GM18519 (cell line): ENCODE results near the gene SNX10.

Source experiments
- ATAC-seq: cut with Tn5 transposase; IDR thresholded peaks from one replicate; pipeline ENCODE4 v1.9.1; 2021; ENCODE audit warnings: mild to moderate bottlenecking, moderate library complexity; ENCODE audit not compliant: unreplicated experiment, low FRiP score

Gene SNX10

DNA sequence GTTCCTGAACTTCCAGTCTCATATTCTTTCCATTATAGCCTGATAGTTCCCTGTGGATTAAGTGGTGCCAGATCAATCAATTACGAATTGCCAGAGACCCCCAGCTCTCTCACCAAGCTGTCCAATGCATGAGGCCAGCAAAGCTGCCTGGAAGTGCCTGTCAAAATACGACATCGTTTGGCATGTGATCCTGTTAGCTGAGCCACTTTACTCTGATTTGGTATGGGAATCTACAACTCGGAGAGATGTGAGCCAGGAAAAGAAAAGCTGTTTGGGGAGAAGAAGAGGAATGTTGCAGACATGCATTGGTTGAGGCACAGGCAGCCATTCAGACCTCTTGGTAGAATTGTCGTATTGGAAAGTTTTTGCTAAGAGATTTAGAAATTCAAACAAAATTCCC, 3.9 kb downstream of the SNX10 start:
- ATAC-seq, result no peak

DNA sequence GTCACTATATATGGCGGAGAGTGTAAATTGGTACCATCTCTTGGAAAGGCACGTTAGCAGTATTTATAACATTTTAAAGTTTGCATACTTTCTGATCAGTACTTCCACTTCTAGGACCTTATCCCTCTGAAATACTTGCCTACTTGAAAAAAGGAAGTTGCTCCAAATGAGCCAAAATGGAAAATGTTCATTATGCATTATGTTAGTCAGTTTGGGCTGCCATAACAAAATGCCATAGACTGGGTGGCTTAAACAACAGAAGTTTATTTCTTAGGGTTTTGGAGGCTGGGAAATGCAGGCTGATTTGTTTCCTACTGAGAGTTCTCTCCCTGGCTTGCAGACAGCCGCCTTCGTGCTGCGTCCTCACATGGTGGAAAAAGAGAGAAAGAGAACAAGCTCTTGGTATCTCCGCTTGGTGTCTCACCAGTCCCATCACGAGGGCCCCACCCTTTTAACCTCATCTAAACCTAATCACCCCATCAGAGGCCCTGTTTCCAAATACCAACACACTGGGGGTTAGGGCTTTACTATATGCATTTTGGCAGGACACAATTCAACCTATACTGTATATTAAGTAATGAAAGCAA, 6.9 kb downstream of the SNX10 start:
- ATAC-seq, result no peak

DNA sequence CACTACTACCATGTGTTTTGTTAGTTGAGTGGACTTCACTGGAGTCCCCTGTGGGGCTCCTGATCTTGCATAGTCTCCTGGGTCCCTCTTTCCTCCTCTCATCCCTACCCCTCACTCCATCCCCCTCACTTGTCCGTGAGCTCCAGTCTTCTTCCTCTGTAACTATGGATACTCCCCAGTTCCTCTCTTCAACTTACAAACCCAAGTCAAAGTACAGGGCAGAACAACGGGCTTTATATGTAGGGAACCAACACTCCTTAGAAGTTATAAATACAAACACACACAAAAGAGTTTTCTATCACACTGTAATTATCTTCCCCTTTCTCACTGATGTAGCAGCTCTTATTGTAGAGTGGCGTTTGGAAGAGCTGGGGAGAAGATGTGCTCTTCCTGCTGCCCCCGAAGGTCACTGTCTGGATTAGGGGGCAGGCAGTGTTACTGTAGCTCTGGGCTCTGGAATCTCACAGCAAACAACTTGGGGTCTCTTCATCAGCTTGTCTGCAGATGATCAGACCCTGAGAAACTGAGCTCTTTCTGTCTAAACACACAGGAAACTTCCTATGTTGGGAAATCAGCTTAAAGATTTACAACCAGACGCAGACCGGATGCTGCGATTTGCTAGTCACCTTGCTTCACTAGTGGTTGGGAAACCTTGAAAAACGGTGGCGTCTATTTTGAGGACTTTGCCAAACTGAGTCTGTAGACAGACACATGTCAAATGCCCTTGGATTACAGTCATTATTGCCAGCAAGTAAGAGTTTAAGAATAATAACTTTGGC, 13.6 kb downstream of the SNX10 start:
- ATAC-seq, result no peak

DNA sequence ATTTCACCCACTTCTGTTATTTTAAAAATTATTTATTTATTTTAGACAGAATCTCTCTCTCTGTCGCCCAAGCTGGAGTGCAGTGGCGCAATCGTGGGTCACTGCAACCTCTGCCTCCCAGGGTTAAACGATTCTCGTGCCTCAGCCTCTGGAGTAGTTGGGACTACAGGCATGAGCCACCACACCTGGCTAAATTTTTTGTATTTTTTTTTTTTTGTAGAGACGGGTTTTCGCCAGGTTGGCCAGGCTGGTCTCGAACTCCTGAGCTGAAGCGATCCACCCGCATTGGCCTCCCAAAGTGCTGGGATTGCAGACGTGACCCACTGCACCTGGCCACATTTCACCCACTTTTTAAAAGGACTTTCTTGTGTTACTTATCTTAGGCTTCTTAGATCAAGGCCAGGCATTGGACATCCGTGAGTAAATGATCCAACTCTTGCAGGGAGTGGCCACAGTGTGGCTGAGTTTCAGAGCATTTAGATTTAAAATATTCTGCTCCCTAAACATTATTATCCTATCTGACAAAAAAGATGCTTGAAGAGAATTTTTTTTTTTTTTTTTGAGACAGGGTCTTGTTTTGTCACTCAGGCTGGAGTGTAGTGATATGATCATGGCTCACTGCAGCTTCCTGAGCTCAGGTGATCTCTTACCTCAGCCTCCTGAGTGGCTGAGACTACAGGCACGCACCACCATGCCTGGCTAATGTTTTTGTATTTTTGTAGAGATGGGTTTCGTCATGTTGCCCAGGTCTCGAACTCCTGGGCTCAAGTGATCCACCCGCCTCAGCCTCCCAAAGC, 14.4 kb downstream of the SNX10 start:
- no peak for ATAC-seq

DNA sequence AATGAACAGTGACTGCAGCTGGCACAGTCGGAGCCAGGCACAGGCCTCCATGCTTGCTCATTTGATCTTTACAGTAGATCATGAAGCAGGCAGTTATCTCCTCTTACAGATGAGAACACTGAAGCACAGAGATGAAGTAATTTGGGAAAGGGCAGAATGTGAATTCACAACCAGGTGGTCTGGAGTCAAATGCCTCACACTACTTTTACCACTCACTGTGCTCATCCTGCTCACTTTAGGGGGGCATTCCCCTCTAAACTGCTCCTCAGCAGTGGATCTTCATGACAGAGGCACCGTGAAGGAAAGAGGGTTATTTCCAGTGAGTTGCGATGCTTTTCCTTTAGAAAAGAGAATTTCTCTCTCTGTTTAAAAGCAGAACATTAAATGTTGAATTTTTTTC, 15.1 kb downstream of the SNX10 start:
- no peak for ATAC-seq

DNA sequence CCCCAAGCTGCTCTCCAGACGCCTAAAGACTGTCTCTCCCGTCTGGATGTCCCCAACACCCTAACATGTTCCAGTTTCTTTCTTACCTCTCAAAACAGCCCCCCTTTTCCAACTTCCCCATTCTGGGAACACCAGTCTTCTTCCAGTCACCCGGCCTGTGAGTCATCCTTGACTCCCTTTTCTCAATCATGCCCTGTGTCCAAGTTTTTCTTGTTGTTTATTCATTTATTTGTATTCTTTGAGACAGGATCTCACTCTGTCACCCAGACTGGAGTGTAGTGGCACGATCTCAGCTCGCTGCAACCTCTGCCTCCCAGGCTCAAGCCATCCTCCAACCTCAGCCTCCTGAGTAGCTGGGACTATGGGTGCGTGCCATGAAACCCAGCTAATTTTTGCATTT, 15.6 kb downstream of the SNX10 start:
- ATAC-seq, result no peak

DNA sequence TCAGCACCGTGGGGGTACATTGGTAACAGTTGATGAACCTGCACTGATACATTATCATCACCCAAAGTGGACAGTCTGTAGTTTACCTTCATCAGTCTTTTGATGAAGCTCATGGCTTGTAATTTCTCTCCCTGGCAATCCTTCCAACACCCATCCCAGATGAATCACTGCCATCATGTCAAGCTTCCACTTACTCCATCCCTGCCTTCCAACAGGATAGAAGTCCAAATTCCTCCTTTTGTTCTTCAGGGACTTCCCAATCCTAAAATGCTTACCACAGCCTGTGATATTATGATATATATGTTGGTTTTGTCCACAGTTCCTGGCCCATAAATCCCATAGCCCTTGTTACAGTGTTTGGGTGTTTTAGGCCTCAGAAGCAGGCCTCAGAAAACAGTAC, 16.1 kb downstream of the SNX10 start:
- no peak for ATAC-seq

DNA sequence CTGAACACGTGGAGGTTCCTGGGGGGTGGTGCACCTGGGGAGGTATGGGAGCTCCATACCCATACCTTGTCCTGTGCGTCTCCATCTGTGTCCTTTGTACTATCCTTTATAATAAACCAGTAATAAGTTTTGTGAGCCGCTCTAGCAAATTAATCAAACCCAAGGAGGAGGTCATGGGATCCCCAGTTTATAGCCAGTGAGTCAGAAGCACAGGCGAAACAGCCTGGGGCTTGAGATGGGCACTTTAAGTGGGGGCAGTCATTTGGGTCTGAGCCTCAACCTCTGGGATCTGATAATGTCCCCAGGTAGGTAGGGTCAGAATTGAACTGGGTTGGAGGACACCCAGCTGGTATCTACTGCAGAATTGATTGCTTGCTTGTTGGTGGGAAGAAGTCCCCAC, 16.9 kb downstream of the SNX10 start:
- no peak for ATAC-seq

DNA sequence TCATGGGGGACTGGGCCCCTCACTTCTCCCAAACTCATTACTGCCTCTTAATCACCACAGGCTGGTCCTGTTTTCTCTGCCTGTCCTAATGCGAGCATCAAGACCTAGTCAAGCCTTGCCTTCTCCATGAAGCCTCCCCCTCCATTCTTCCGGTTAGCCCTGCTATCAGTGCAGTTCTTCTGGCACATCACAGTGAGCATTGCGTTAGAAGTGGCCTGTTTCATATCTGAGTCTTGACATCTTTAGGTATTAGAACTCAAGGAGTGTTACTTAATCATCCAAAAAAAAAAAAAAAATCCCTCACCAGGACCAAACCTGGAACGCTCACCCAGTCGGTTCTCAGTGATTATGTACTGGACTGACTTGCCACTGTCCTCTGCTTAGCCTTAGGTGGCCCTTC, 17.4 kb downstream of the SNX10 start:
- ATAC-seq, result no peak

DNA sequence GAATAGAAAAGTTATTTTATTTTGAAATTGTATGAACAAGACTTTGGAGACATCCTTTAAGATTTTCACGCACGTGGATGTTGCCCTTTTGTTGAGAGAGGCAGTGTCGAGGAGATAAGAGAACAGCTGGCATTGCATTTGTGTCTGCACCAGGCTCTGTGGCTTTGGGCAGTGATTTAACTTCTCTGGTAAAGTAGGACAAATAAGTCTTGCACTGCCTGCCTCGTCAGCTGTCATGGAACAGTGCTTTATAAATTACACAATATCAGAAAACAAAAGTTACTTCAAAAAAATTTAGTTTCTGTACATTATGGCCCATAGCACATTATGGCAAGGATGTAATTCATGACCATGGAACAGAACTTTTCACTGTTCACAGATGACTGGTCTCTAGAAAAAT, 20.1 kb downstream of the SNX10 start:
- no peak for ATAC-seq

DNA sequence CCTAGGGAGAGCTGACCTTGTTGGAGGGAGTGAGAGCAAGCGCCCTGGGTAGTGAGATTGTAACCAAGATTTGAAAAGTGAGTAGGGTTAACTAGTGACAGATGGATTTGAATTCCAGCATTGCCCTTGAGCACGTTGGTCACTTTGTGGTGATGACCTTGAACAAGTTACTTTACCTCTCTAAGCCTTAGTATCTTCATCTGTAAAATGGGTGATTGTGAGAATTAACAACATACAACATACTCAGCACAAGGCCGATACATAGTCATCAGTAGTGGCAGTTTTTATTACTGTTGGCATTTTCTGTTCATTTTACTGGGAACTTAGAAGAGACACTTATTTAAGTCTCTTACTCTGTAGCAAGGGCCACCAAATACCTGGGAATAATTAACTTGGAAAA, 25.5 kb downstream of the SNX10 start:
- ATAC-seq, result no peak

DNA sequence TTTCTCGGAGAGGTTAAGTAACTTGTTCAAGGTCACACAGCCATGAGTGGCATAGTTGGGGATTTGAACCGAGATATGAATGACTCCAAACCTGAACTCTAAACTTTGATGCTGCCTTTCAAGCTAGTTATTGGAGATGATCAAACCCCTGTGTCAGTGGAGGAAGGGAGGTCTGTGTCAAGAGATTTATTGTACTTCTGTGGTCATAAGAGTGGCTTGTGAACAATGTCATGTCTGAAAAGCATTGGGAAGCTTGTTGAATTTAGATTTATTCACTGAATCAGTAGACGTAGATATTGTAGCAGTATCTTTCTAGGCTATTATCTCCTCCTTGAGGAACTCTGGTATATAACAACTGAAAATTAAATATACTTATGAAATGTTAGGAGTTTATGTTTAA, 27.3 kb downstream of the SNX10 start:
- ATAC-seq, result no peak

DNA sequence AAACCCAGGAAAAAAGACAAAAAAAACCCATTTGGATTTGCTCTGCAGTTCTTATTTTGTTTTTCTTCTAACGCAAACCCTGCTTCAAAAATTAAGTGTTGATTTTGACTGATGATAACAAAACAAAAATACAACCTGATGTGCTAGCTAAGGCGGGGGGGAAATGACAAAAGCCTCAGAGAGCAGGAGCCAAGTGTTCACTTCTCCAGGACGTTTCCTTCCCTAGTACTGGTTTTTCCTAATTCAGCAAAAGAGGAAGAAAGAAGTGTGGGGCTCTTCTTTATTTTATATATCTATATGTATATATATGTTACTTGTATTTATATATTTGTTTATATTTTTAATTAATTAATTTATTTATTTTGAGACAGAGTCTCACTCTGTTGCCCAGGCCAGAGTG, 28.0 kb downstream of the SNX10 start:
- ATAC-seq, result no peak

DNA sequence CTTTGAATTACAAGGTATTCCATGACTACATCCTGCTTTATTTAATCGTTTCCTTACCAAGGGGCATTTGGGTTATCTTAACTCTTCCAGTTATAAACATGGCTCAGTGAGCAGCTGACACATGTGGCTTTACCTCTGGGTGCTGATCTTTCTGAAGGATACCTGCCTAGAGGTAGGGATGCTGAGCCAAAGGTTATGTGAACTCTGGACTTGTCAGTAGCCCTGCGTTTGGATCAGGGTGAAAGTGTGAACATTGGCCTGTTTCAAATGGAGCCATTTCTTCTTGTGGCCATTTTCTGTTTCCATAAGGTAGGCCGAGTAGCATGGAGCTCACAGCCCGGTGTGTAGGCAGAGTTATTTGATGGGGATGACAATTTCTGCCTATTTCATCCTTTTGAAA, 29.2 kb downstream of the SNX10 start:
- no peak for ATAC-seq

DNA sequence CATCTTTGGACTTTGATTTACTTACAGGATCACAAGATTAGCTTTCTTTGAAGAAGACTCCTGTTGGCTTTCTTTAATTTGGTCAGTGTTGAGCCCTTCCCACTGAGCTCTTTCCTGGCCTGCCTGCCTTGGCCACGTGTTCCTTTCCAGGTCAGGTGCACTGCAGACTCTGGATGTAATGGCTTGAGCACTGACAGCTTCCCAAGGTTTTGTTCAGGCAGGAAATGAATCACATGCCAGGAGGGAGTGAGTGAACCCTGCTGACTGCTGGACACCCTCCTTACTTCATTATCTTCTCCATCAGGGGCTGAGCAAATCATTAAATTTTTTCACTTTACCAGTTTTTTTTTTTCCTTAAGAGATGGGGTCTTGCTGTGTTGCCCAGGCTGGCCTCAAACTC, 29.8 kb downstream of the SNX10 start:
- no peak for ATAC-seq

DNA sequence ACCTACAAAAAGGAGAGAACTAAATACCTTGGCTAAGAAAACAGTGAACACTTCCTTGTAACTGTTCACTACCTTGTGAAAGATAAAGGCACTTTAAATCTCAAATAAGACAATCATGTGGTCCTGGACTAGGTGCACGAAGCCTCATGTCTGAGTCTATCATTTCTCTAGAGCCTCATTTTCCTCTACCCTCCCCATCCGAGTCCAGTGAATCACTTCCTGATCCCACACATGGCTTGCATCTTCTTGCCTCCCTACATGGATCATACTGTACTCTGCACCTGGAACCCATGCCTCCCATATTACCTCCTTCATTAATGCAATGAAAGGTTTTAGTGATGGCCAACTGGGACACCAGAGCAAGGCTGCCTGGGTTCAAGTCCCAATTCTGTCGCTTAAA, 34.5 kb downstream of the SNX10 start:
- no peak for ATAC-seq

DNA sequence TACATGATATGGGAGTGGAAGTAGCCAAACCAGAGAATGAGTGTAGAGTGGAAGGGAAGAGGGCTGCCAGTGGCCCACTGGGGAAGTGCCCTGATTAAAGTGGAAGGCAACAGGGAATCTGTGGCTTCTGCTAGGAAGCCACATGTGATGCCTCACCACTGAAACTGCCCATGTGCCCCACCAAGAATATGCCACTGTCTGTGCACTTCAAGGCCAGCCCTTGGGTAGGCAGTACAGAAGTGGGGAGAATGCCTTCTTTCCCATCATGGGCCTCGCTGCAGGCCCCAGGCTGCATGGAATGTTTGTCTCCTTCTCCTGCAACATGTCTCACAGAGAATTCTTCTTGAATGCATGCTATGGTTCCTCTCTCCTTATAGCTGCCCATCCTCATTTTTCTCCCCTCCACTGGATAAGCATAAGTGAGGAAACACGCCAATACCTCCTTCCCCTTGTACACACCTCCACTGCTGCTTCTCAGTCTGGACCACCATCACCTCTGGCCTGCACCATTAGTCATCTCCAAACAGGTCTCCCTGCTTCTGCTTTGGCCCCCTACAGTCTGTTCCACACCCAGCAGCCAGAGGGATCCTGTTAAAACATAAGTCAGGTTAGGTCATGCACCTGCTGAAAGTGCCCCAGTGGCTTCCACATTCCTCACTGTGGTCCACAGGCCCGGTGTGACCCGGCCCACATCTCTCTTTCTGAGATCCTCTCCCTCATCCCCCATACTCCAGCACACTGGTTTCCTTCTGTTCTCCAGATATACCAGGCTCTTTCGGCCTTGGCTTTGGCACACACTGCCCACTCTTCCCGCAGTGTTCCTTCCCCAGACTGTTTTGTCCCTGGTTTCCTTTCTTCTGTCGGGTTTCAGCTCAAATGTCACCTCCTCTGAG, 37.1 kb downstream of the SNX10 start:
- no peak for ATAC-seq

DNA sequence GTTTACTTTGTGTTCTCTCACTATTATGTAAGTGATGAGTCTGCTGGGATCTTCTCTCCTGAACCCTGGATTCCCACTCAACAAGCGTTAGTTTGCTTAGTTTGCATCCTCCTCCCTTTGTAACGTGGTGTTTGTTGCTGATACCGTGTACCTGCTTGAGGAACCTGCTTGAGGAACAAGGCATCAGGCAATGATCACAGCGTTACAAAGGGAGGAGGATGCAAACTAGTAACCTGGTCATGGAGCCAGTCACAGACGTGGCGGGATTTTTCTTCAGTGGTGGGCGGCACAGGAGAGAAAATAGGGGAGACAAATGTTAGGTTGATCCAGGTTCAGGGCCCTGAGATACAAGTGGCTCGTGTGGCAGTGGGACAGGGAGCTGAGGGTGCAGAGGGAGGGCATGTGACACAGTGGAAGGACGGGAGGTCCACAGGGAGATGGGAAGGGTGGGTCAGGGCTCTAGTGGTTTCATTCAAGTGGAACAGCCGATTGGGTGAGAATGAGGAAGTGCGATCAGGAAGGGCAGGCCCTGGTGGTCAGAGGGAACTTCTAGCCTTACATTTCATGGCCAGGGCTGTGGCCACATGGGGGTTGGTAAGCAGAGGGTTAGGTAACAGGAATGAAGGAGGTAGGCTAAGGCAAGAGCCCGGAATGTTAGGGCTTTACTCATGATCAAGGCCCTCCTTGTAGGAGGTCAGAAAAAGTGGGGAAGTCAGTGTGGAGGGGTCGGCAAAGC, 38.0 kb downstream of the SNX10 start:
- ATAC-seq, result no peak

DNA sequence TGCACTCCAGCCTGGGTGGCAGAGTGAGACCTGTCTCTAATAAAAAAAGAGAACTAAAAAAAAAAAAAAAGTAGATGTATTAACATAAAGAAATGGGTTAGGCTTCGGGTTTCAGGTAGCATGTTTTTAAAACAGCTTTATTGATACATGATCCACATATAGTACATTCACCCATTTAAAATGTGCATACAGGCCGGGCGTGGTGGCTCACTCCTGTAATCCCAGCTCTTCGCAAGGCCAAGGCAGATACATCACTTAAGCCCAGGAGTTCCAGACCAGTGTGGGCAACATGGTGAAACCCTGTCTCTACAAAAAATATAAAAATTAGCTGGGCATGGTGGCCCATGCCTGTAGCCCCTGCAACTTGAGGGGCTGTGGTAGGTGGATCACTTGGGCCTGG, 39.5 kb downstream of the SNX10 start:
- ATAC-seq, result no peak

DNA sequence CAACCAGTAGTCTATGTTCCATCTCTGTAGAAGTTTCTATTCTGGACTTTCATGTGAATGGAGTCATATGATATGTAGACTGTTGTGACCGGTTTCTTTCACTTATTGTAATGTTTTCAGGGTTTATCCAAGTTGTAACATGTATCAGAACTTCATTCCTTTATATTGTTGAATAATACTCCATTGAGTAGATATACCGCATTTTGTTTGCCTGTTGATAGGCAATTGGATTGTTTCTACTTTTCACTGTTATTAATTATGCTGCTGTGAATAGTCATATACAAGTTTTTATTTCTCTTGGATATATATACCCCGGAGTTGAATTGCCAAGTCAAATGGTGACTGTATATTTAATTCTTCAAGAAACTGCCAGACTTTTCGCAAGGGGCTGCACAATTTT, 40.1 kb downstream of the SNX10 start:
- no peak for ATAC-seq
